HG03457 (cell line): ENCODE results near the gene SAMHD1.
"Not testable (repeated sequence)": the region's sequence is repeated elsewhere in the genome, so short reads cannot be mapped to it uniquely, and the experiment has no call there.

Experiments
- ATAC-seq: cut with Tn5 transposase; IDR thresholded peaks from one replicate; pipeline ENCODE4 v1.9.1; 2021; ENCODE audit warnings: moderate number of reproducible peaks; ENCODE audit not compliant: unreplicated experiment

Gene SAMHD1

DNA sequence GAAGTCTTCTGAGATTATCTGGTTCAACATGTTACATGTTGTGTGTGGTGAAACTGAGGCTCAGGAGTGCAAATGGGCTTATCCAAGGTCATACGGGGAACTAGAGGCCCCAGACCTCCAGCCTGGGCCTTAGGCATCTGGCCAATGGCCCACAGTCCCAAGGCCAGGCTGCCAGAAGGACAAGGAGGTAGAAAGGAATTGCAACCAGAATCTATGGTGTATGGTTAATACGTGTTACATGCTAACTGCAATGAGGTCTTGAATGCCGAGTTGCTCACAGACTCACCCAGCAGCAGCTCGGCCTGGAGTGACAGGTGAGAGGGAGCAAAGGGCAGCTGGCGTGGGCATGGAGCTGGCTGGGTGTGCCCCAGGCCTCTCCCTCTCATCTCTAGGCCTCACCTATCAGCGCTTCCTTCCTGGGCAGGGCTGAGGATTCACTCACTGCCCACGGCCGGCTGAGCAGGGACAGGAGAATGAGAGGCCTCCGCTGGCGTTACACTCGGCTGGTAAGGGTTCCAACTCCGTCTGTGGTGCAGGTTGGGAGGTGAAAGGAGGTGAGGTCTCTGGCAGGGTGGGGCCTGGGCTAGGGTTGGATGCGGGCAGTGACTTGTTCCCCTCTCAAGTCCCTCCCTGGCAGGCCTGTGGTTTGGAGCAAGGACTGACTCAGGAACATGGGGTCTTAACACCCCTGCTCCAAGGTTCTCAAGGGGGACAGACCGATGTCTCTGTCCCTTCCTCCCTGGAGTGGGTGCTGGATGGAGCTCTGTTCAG is 75.6 kb downstream of the SAMHD1 start, which contains the start of gene TLDC2:
Gene TLDC2, plus strand, starts transcription at position 437 of the 771 bp plus-strand sequence. Its CDS starts 37 bp downstream, at position 474.
- no peak for ATAC-seq

DNA sequence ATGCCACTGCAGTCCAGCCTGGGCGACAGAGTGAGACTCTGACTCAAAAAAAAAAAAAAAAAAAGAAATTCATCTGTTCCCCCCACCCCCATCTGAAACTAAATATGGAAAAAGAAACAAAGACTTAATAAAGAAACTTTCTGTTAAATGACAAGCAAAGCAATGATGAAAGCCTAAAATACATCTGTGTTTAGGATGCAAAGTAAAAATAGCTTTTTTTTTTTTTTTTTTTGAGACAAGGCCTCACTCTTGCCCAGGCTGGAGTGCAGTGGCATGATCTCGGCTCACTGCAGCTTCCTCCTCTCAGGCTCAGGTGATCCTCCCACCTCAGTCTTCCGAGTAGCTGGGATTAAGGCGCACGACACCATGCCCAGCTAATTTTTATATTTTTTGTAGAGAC is 76.4 kb downstream of the SAMHD1 start:
- ATAC-seq, result not testable (repeated sequence)

DNA sequence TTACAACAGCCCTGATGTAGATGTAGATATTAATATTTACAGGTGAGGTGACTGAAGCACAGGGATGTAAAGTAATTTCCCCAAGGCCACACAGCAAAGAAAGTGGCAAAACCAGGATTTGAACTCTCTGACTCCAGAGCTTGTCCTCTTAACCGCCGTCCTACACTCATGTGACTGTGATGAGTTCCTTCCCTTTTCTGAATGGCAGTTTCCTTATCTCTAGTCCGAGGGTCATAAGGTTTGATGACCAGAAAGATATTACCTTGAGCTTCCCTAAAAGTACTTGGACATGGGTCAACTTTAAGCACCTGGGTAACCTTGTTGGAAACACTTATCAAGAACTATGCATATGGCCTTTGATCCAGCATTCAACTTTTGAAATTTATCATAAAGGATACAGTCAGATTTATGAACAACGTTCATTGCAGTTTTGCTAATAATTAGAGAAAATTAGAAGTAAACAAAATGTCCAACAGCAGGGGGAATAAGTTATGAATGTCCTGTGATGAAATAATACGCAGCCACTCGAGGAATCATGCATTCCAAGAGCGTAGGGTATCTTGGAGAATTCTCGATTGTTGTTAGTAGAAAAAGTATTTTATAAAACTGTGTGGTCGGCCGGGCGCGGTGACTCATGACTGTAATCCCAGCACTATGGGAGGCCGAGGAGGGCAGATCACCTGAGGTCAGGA is 77.9 kb downstream of the SAMHD1 start:
- ATAC-seq, result no peak

DNA sequence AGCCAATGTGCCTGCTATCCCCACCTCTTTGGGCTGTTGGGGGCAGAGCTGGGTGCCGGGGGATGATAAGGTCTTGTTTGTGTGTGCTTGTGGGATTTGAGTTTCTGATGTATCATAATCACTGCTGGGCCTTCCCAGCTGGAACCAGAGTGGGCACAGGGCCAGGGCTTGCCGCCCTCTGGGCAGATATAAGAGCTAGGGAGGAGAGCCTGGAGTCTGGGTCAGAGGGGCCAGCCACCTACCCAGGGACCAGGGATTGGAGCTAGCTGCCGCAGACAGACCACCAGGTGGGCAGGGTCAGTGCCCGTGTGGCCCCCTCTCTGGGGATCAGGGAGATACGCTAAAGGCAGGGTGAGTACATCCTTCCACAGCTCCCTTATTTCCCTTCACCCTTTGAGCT is 78.7 kb downstream of the SAMHD1 start:
- ATAC-seq, result no peak

DNA sequence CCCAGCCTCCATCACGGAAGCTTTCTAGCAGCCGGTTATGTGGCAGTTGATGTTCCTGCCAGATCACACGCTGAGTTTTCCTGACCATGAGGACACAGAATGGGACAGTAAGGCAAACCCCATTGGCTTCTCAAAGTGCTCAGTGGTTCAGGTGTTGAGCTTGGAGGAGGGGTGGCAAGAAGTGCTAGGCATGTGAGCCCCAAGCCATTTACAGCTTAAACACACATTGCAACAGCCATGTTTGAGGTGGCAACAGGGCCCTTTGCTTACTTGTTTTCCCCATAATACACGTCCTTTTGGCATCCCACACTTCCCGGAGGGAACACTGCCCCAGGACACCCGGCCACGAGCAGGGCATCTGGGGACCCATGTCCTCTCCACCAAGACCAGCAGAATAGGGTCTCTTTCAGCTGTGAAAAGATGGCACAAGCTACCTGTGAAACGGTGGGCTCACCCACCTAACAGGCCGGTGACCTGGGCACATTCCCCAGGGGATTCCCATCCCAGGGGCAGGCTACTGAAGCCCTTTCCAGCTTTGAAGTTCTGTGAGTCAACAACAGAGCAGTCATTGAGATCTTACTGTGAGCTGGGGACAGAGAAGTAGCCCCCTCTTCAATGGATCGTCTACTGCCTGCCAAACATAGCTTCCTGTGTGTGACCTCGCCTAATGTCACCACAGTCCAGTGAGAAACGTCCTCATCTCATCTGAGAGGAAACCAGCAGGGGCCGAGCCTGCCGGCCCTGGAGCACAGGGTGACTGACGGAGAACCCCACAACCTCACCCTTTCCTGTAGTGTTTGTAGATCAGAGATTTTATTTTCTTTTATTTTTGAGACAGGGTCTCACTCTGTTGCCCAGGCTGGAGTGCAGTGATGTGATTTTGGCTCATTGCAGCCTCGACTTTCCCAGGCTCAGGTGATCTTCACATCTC is 79.6 kb downstream of the SAMHD1 start:
- ATAC-seq, result no peak

DNA sequence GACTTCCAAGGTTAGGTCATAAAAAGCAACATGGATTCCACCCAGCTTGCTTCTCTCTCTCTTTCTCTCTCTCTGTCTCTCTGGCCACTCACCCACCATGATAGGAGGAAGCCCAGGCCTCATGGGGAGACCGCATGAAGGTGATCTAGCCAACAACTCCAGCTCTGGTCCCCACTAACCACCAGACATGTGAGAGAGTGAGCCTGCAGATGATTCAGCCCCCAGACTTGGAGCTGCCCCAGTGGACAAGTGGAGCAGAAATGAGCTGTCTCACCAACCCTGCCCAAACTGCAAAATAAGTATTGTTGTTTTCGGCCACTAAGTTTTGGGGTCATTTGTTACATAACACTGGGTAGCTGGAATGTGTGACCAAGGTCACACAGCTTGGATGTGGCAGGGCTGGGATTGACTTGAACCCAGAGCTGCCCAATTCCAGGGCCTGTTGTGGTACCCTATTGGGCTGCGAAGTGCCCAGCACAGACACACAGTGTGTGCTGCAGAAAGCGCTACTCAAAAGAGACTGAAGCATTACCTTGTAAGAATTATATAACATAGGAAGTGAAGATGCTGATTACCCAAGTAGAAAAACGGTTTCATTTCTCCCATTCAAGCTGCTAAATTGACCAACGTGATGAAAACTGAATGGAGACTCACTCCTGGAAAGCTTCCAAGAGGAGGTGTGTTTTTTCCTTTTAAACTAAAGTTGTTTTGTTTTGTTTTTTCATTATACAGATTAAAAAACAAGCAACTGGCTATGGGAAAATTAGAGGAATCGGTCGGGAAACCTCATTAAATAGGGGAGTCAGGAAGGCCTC is 84.6 kb downstream of the SAMHD1 start:
- no peak for ATAC-seq

DNA sequence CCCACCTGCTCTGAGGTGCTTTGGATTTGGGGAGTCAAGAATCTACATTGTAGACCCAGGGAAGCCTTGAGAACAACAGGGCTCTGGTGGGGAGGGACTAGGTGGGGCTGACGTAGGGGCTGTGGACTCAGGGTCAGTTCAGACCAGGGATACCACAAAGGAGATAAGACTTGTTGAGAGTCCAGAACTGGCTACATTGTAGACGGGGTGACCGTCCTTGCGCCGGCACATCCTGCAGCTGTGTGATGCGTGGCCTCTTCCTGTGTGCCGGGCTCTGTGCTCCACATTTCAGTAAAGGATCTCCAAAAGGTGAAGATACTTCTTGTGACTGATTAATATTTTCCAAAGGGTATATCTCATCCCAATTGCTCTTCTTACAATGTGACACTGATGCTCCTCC is 85.3 kb downstream of the SAMHD1 start:
- no peak for ATAC-seq

DNA sequence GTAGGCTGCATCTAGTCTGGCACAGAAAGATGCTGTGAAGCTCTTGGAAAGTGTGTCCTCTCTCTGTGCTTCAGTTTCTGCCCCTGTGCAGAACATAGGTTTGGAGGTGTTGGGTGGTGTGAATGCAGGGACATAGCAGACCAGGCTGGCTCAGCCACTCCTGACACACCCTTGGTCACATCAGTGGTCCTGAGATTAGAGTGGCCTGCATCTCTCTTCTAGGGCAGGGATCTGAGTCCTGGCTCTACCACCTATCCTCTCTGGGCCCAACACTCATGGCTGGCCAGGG is 85.7 kb downstream of the SAMHD1 start:
- ATAC-seq, result no peak

DNA sequence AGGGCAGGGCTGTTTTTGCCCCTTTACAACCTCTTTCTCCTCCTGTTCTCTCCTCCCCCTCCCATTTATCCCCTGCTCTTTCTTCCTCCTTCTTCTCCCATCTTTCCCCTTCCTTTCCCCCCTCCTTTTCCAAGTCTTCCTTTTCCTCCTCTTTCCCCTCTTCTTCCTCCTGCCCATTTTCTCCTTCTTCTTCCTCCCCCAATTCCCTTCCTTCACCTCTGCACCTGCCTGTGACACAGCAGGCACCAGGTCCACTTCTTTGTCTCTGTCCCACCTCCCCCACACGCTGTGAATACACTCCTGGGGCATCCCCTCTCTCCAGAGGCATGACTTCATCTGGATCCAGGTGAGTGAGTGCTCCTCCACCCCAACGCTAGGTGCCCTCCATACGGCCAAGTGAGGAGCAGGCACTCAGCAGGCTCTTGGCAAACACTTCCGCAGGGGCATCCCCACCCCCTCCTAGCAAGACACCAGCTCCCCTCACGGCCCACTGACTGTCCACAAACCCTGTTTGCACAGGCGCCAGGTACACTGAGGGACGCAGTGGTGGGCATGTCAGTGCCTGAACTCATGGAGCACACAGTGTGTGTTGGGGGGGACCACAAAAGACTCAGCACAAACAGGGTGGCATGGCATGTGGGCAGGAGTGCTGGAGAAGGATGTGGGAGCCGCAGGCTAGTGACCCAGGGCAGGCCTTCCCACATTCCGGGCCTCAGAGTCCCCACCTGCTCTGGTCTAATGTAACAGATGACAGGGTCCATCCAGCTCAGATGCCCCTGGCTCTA is 86.2 kb downstream of the SAMHD1 start:
- ATAC-seq, result no peak

DNA sequence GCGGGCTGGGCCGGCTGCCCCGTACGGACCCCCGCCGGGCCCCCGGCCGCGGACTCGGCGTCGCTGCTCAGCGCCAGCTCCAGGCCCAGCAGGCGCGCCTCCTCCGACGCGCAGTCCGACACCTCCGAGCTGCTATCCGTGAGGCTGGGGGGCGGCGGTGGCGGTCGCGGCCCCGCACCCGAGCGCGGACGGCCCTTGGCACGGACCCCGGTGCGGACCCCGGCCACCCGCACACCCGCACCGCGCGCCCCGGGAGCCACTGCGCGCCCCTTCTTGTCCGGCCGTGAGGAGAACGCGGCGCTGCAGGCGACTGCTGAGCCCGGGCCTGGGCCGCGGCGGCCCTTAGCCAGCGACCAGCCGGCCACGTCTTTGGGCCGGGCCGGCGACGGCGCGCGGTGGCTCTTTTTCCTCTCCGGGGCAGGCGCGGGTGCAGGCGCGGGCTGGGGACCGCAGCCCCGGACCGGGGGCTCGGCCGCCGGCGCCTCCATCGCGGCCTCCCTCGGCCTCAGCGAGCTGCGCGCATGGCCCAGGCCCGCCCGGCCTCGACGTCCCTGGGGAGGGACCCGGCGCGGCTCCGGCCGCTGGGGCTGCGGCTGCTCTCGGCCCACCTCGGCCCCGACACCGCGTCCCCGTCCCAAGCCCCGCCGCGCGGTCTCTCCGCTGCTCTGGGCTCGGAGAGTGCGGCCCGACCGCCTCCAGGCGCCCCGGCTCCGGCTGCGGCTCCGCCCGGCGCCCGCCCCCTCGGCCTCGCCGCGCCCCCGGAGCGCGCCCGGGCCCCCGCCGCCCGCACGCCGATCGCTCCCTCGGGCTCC is 88.4 kb downstream of the SAMHD1 start:
- peak; percentile 20 for ATAC-seq

DNA sequence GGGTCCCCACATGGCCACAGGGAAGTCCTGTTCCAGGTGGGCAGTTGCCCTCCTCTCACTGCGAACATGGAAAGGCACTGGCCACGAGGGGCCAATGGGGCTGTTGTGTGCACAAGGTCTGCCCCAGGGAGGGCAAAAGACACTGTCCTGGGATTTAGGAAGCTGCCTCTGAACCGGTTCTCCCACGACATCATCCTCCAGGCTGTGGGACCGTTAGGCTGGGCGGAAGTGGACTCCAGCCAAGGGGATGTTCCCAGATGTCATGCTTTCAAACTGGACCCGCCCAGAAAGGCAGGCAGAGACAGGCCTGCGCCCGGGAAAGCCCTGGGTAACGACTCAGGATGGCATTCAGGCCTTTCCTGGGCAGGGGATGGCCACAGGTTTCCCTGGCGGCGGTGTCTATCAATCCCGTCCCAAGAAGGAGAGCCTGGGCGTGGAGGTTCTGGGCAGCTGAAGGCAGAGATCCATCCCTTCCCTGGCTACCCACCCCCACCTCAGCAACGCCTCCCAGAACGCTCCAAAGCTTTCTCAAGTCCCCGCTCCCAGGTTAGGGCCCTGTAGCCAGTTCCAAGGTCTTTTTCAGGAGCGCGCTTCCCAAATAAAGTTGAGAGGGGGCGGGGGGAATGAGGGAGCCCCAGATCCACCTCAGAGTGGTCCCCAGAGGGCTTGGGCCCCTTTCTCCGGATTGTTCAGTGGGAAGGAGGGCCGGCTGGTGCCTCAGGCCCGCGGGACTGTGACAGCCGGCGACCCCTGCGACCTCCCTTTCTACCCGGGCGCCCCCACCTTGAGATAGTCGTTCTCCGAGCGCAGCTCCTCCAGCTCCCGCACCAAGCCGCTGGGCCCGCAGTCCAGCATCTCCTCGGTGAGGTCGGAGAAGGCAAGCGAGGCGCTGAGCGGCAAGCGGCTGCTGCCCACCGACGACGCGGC is 89.4 kb downstream of the SAMHD1 start:
- no peak for ATAC-seq

DNA sequence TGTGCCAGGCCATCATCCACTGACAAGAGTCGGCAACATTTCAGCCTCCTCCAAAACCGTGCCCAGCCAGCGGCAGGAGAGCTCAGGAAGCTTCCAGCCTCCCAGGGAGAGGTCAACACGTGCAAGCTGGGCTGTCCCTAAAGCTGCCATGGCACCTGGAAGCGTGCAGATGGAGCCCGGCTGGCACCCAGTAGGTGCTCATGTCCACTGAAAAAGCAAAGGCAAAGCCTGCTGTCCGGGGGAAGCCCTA is 90.0 kb downstream of the SAMHD1 start:
- ATAC-seq, result no peak

DNA sequence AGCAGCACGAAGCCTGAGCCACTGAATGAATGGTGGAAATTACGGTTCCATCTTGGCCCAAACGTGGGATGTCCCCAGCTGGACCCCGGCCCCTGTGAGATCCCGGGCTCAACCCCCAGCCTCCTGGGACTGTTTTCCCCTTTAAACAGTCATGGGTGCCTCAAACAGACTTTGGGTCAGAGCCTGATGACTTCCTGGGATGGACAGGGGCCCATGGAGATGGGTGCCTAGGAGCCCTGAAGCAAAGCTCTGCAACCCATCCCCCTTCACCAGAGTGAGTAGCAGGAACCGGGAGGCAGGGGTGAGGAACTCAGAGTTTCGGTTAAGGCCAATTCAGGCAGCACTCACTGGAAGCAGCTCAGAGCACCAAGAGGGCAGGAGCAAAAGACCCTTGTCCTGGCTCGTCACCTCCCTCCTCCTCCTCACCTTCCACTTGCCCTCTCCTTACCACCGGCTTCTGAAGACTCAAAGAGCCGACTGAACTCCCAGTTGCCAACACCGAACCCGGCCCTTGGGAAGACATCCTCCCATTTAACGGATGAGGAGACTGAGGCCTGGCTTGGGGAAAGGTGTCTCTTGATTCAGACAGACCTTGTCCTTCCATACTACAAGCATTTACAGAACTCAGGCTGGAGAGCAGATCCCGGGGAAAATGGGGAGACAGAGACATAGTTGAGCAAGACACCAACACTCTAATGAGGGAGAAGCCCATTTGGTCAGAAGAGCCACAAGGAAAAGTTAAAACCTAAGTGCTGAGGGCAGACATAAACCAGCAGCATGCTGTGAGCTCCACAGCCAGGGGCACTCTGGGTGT is 90.5 kb downstream of the SAMHD1 start:
- ATAC-seq, result no peak

DNA sequence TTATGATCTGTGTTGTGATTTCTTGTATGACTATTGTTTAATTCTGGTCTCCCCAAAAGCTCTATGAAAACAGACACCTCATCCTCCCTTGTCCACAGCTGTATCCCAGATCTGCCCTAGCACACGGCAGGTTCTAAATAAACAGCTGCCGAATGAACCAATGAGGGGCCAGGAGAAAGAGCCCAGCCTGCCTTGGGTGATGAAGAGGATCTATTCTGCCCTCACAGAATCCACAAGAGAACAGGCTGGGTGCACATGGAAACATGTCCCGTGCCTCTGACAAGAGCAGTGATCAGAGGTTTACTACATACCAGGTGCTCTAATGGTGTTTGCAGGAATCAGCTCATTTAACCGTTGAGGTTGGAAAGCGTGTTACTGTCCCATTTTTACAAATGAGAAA is 91.2 kb downstream of the SAMHD1 start:
- ATAC-seq, result no peak

DNA sequence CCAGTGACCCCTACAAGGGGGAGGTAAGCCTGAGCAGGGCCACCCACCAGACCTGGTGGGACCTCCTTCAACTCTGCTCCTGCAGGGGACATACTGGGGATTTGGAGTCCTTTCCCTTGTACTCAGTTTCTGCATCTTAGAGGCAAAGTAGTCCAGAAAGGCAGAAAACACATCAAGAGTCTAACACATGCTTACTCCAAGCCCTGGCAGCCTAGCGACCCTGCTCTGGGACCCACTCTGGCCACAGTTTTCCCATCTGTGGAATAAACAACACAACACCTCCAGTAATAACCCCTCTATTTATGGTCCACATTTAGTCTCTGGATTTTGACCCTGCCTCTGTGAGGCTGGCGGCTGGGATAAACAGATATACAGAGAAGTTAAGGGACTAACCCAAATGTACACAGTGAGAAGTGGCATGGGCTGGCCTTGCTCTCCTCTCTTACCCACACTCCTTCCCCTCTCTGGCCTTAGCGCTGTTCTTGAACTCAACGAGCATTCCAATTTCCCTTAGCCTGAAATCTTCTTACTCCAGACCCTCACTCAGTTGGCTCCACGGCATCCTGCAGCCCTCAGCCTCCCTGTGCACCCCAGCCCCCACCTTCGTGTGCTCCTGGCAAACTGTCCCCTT is 91.7 kb downstream of the SAMHD1 start:
- ATAC-seq, result no peak

DNA sequence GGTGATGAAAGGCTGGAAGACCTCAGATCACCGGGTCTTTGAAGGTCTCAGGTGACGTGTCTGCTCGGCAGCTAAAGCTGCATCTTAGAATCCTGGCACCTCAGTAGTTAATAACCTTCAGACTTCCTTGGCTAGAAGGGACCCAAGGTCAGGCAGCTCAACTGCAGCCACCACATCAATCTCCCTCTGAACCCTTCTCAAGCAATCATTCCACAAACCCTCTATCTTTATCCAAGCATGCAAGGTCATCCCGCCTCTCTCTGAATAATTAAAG is 92.3 kb downstream of the SAMHD1 start:
- ATAC-seq, result no peak
